ENCODE data around the gene LUM.

- TF ChIP-seq CTCF (IDR thresholded peaks at IDR 0.05 in 8 of 11, conservative IDR thresholded peaks at IDR 0.05 in 3 of 11) (no peak), POLR2A (IDR thresholded peaks at IDR 0.05) (no peak), POLR2AphosphoS5 (IDR thresholded peaks at IDR 0.05) (no peak)
Observed at GRCh38 chr12:91120781-91121180, 9.5 kb upstream of the LUM start.
